OCI-LY1 (cell line): ENCODE measurements around the gene RSPH1.

Source experiments
- EZH2 ChIP-seq: fragments of 200-600 bp; sonication (generic), shearing (Covaris generic); IDR thresholded peaks from 2 replicates; pipeline ENCODE4 v1.8.0; 2017; ENCODE audit warnings: borderline replicate concordance, mixed run types, mild to moderate bottlenecking, antibody characterized with exemption, low read length, moderate library complexity, mixed read lengths
- TF ChIP-seq, protein P1 (sequence below): fragments of 200-600 bp; sonication (generic), shearing (Covaris generic); IDR thresholded peaks from 2 replicates; pipeline ENCODE4 v1.5.1; 2017; ENCODE audit warnings: mild to moderate bottlenecking, antibody characterized with exemption, low read length, moderate library complexity, mixed read lengths

- TF ChIP-seq, protein P1, sequence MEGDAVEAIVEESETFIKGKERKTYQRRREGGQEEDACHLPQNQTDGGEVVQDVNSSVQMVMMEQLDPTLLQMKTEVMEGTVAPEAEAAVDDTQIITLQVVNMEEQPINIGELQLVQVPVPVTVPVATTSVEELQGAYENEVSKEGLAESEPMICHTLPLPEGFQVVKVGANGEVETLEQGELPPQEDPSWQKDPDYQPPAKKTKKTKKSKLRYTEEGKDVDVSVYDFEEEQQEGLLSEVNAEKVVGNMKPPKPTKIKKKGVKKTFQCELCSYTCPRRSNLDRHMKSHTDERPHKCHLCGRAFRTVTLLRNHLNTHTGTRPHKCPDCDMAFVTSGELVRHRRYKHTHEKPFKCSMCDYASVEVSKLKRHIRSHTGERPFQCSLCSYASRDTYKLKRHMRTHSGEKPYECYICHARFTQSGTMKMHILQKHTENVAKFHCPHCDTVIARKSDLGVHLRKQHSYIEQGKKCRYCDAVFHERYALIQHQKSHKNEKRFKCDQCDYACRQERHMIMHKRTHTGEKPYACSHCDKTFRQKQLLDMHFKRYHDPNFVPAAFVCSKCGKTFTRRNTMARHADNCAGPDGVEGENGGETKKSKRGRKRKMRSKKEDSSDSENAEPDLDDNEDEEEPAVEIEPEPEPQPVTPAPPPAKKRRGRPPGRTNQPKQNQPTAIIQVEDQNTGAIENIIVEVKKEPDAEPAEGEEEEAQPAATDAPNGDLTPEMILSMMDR: no peak
- no peak for TF ChIP-seq EZH2
Measured at GRCh38 chr21:42540396-42540795, 44.4 kb upstream of the RSPH1 start.
